SK-N-SH (cell line): ENCODE data around the gene SNX27. TPM values are rescaled to one million over a fixed set of nuclear protein-coding genes. Genes with fewer than 3 reads are reported as not detected.

Experiments
- CTCF ChIA-PET: fragments of 300-600, 350-600 bp; formaldehyde crosslinking; extraction: SDS; loops from one replicate; lab custom pipeline; 2021; lab: Yijun Ruan, JAX
- POLR2A ChIA-PET: fragments of 350-600 bp; sonication (Branson Sonifier 250); formaldehyde crosslinking; extraction: SDS; loops from one replicate; lab custom pipeline; 2020; ENCODE audit warnings: antibody characterized with exemption, inconsistent platforms; lab: Yijun Ruan, JAX
- DNase-seq: peaks from one replicate; pipeline ENCODE4 v3.0.0; 2012
- H2AFZ ChIP-seq: fragments of 200-600 bp; sonication (generic); 2 replicates; pipeline ENCODE4 v1.8.1; 2016; ENCODE audit warnings: antibody characterized with exemption, mild to moderate bottlenecking, low read depth
- H3F3A ChIP-seq: fragments of 200-600 bp; sonication (generic); replicated peaks from 2 replicates; pipeline ENCODE3; 2016; ENCODE audit warnings: antibody characterized with exemption, mild to moderate bottlenecking; ENCODE audit not compliant: insufficient read depth
- H3K27ac ChIP-seq, 2 experiments: fragments of 200-500 bp in 1 of 2; fragments of 200-600 bp in 1 of 2; sonication (Bioruptor generic) in 1 of 2; sonication (generic), shearing (Covaris generic) in 1 of 2; 2 replicates each; pipeline versions ENCODE4 v1.5.1 to v1.6.1; 2014 to 2016; ENCODE audit warnings: low read depth in 2 of 2, inconsistent platforms in 1 of 2, low read length in 1 of 2, mild to moderate bottlenecking in 1 of 2, mixed read lengths in 1 of 2
- H3K27me3 ChIP-seq: fragments of 200-600 bp; sonication (generic), shearing (Covaris generic); 2 replicates; pipeline ENCODE4 v1.6.1; 2016; ENCODE audit warnings: mixed run types; ENCODE audit not compliant: insufficient read depth
- H3K36me3 ChIP-seq, 2 experiments: fragments of 200-500 bp in 1 of 2; fragments of 200-600 bp in 1 of 2; sonication (Bioruptor generic) in 1 of 2; sonication (generic) in 1 of 2; replicated peaks in 1 of 2; 2 replicates each; pipeline versions ENCODE3 to v1.5.1; 2014 to 2016; ENCODE audit warnings: low read length in 1 of 2, mild to moderate bottlenecking in 1 of 2; ENCODE audit not compliant: insufficient read depth in 2 of 2, control insufficient read depth in 1 of 2
- H3K4me1 ChIP-seq, 2 experiments: fragments of 200-500 bp in 1 of 2; fragments of 200-600 bp in 1 of 2; sonication (Bioruptor generic) in 1 of 2; sonication (generic), shearing (Covaris generic) in 1 of 2; 2 replicates each; pipeline versions ENCODE4 v1.5.1 to v1.6.1; 2014 to 2016; ENCODE audit warnings: low read depth in 1 of 2, low read length in 1 of 2, mixed run types in 1 of 2; ENCODE audit not compliant: insufficient read depth in 2 of 2, control insufficient read depth in 1 of 2
- H3K4me2 ChIP-seq: fragments of 200-600 bp; sonication (generic), shearing (Covaris generic); 2 replicates; pipeline ENCODE4 v1.6.1; 2017; ENCODE audit warnings: mixed run types
- H3K4me3 ChIP-seq, 2 experiments: fragments of 200-500 bp in 1 of 2; fragments of 200-600 bp in 1 of 2; sonication (Bioruptor generic) in 1 of 2; sonication (generic), shearing (Covaris generic) in 1 of 2; 2 replicates each; pipeline versions ENCODE4 v1.5.1 to v1.8.1; 2014 to 2016; ENCODE audit warnings: low read depth in 2 of 2, inconsistent platforms in 1 of 2, low read length in 1 of 2, mild to moderate bottlenecking in 1 of 2, mixed read lengths in 1 of 2, moderate library complexity in 1 of 2
- H3K79me2 ChIP-seq: fragments of 200-600 bp; sonication (generic); 2 replicates; pipeline ENCODE4 v1.8.1; 2017; ENCODE audit warnings: mild to moderate bottlenecking; ENCODE audit not compliant: insufficient read depth
- H3K9ac ChIP-seq: fragments of 200-600 bp; sonication (generic); 2 replicates; pipeline ENCODE4 v1.6.1; 2017; ENCODE audit warnings: mixed run types
- H3K9me2 ChIP-seq: fragments of 200-600 bp; sonication (generic); 2 replicates; pipeline ENCODE4 v1.6.1; 2017; ENCODE audit warnings: mixed run types
- H3K9me3 ChIP-seq: fragments of 200-600 bp; sonication (generic); 2 replicates; pipeline ENCODE4 v1.6.1; 2017; ENCODE audit warnings: mixed run types, mild to moderate bottlenecking, moderate library complexity
- H4K20me1 ChIP-seq: fragments of 200-600 bp; sonication (generic); 2 replicates; pipeline ENCODE4 v1.6.1; 2017; ENCODE audit warnings: mild to moderate bottlenecking, mixed run types; ENCODE audit not compliant: insufficient read depth
- EP300 ChIP-seq, 2 experiments: IDR thresholded peaks; 2 replicates each; pipeline versions ENCODE4 v1.4.0 to v1.6.1; 2012; ENCODE audit warnings: borderline replicate concordance in 1 of 2, low read depth in 1 of 2, low read length in 1 of 2
- EZH2phosphoT487 ChIP-seq: fragments of 200-600 bp; sonication (generic); IDR thresholded peaks from 2 replicates; pipeline ENCODE4 v1.6.1; 2017; ENCODE audit warnings: low read depth, mixed run types, mild to moderate bottlenecking, antibody characterized with exemption, moderate library complexity, borderline replicate concordance
- FOSL2 ChIP-seq: IDR thresholded peaks from 2 replicates; pipeline ENCODE4 v1.4.0; 2012; ENCODE audit warnings: low read depth, mild to moderate bottlenecking, moderate library complexity, borderline replicate concordance
- GABPA ChIP-seq: IDR thresholded peaks from 2 replicates; pipeline ENCODE4 v1.4.0; 2012; ENCODE audit warnings: low read depth, mild to moderate bottlenecking
- JUND ChIP-seq: IDR thresholded peaks from 2 replicates; pipeline ENCODE4 v1.4.0; 2012
- MEF2A ChIP-seq: IDR thresholded peaks from 2 replicates; pipeline ENCODE4 v1.4.0; 2012; ENCODE audit warnings: low read depth, borderline replicate concordance
- NFIC ChIP-seq: IDR thresholded peaks from 2 replicates; pipeline ENCODE4 v1.4.0; 2012; ENCODE audit warnings: borderline replicate concordance
- NRF1 ChIP-seq: IDR thresholded peaks from 2 replicates; pipeline ENCODE4 v1.6.1; 2012; ENCODE audit warnings: low read depth, mild to moderate bottlenecking, low read length
- POLR2AphosphoS5 ChIP-seq: IDR thresholded peaks from 2 replicates; pipeline ENCODE4 v1.6.1; 2012; ENCODE audit warnings: low read depth, low read length
- RCOR1 ChIP-seq: fragments of 150-350 bp; IDR thresholded peaks from 2 replicates; pipeline ENCODE4 v1.6.1; 2017; ENCODE audit warnings: antibody characterized with exemption, low read length
- SIN3A ChIP-seq: IDR thresholded peaks from 2 replicates; pipeline ENCODE4 v1.6.1; 2012; ENCODE audit warnings: low read depth, mild to moderate bottlenecking, low read length, moderate library complexity, borderline replicate concordance
- TCF12 ChIP-seq: IDR thresholded peaks from 2 replicates; pipeline ENCODE4 v1.4.0; 2012
- TEAD4 ChIP-seq: IDR thresholded peaks from 2 replicates; pipeline ENCODE4 v1.4.0; 2012; ENCODE audit warnings: mild to moderate bottlenecking, borderline replicate concordance; ENCODE audit not compliant: insufficient read depth
- YY1 ChIP-seq: IDR thresholded peaks from 2 replicates; pipeline ENCODE4 v1.4.0; 2012; ENCODE audit warnings: low read depth, mild to moderate bottlenecking
- WGBS: methylation state at CpG from one replicate; pipeline ENCODE4 v1.1.6; 2017; ENCODE audit warnings: low lambda C conversion rate; 5-methylcytosine and 5-hydroxymethylcytosine counted together
- polyA plus RNA-seq, 3 experiments: library from polyadenylated mRNA; depleted of rRNA; stranded (reverse); fragments of >200 nt; gene quantifications; 2 replicates each; pipeline ENCODE4 v1.2.3, GENCODE V29; 2012
- TF ChIP-seq, protein P1 (sequence below): IDR thresholded peaks from 2 replicates; pipeline ENCODE4 v1.4.0; 2012; ENCODE audit warnings: low read depth
- TF ChIP-seq, protein P2 (sequence below): IDR thresholded peaks from 2 replicates; pipeline ENCODE4; 2012
- TF ChIP-seq, protein P3 (sequence below): IDR thresholded peaks from 2 replicates; pipeline ENCODE4 v1.4.0; 2012; ENCODE audit warnings: low read depth, borderline replicate concordance
- TF ChIP-seq, protein P4 (sequence below): IDR thresholded peaks from 2 replicates; pipeline ENCODE4 v1.6.1; 2012; ENCODE audit warnings: mild to moderate bottlenecking, low read depth, low read length, moderate library complexity
- TF ChIP-seq, protein P5 (sequence below): fragments of 200-600 bp; sonication (generic); IDR thresholded peaks from 2 replicates; pipeline ENCODE4 v1.6.1; 2017; ENCODE audit warnings: antibody characterized with exemption, mild to moderate bottlenecking, moderate library complexity

SNX27 gene
- polyA plus RNA-seq, 1 of the 3 experiments (the other 2 are of a cell fraction): 10.8 TPM

DNA sequence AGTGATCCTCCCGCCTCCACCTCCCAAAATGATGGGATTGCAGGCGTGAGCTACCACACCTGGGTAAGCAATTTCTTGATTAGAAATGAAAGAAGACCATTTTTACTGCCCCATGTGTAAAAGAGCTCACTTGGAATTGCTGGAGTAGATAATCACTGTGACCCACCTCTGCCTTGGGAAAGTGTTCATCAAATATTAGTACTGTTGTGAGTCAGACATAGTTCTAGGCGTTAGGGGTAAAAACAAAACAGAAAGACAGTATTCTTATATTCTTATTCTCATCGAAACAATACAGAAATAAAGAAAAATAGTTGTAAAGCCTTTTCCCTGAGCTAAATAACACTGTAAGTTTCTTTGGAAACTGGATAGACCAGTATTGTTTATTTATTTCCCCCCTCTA, 68.5 kb downstream of the SNX27 start (continued):
- no peak for TF ChIP-seq JUND
- TF ChIP-seq, protein P1, sequence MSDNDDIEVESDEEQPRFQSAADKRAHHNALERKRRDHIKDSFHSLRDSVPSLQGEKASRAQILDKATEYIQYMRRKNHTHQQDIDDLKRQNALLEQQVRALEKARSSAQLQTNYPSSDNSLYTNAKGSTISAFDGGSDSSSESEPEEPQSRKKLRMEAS: no peak
- no peak for TF ChIP-seq EP300 (IDR thresholded peaks at IDR 0.05; ENCODE audit: borderline replicate concordance in 1 of 2, low read depth in 1 of 2, low read length in 1 of 2)
- TF ChIP-seq POLR2AphosphoS5: no peak
- TF ChIP-seq SIN3A: no peak
- TF ChIP-seq FOSL2: no peak

DNA sequence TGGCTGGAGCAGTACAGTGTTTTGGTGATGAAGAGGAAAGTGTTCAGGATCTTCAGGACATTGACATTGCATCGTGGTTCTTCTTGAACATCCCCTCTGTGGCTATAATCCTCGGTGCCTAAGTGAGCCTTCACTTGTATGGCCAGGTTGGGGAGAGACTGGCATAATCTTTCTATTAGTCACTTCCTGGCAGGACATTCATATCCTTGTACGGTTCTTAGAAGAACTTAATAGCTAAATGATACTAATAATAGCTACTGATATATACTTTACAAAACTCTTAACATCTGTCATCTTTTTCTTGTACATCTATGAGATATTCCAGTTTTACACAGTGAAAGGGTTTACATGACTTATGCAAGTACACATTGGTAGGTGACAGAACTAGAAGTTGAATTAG, 69.0 kb downstream of the SNX27 start:
- 1% methylated on average over 3 of the region's 3 CpGs for WGBS
- no peak for DNase-seq
- ChIA-PET POLR2A (no interaction called here), CTCF (interaction anchor here (1.8 kb wide), 1 partner anchor 13 kb away, joined by 6 read pairs; no protein-coding TSS in a partner anchor)
- Histone ChIP-seq H2AFZ (0 out of 2 replicates have a peak overlapping the region, but pooled peaks have one; percentile 8), H3K4me3 (peak overlapping the region in 1 of 2 experiments; percentile 20; a peak in 1 of 4 replicates), H3K9me2 (no peaks in the 10 kb centered on the region), H3K4me2 (peak overlapping the region; percentile 63), H3K27ac (peak overlapping the region; percentile 88 to 91; a peak in 3 of 4 replicates), H3K36me3 (peaks cover 12 to 28% of the 10 kb centered on the region in 2 experiments), H3K4me1 (peaks cover 0 to 20% of the 10 kb centered on the region in 2 experiments; a peak in 3 of 4 replicates), H4K20me1 (no peaks in the 10 kb centered on the region), H3F3A (peaks cover 18% of the 10 kb centered on the region), H3K27me3 (no peaks in the 10 kb centered on the region), H3K9me3 (no peaks in the 10 kb centered on the region), H3K9ac (peak overlapping the region; percentile 48; the same call in 1 of the 2 replicates), H3K79me2 (0 out of 2 replicates have a peak, but pooled peaks cover 4% of the 10 kb centered on the region)
- TF ChIP-seq NFIC: peak; percentile 33; the same call in 1 of the 2 replicates
- TF ChIP-seq GABPA: no peak
- peak in 1 of 2 experiments; percentile 54; a peak in 1 of 4 replicates for TF ChIP-seq EP300 (IDR thresholded peaks at IDR 0.05; ENCODE audit: borderline replicate concordance in 1 of 2, low read depth in 1 of 2, low read length in 1 of 2)
- peak; percentile 85 for TF ChIP-seq JUND
- peak; percentile 65; the same call in 1 of the 2 replicates for TF ChIP-seq TEAD4
- TF ChIP-seq, protein P2, sequence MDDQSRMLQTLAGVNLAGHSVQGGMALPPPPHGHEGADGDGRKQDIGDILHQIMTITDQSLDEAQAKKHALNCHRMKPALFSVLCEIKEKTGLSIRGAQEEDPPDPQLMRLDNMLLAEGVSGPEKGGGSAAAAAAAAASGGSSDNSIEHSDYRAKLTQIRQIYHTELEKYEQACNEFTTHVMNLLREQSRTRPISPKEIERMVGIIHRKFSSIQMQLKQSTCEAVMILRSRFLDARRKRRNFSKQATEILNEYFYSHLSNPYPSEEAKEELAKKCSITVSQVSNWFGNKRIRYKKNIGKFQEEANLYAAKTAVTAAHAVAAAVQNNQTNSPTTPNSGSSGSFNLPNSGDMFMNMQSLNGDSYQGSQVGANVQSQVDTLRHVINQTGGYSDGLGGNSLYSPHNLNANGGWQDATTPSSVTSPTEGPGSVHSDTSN: peak; percentile 41; the same call in 1 of the 2 replicates
- TF ChIP-seq, protein P3, sequence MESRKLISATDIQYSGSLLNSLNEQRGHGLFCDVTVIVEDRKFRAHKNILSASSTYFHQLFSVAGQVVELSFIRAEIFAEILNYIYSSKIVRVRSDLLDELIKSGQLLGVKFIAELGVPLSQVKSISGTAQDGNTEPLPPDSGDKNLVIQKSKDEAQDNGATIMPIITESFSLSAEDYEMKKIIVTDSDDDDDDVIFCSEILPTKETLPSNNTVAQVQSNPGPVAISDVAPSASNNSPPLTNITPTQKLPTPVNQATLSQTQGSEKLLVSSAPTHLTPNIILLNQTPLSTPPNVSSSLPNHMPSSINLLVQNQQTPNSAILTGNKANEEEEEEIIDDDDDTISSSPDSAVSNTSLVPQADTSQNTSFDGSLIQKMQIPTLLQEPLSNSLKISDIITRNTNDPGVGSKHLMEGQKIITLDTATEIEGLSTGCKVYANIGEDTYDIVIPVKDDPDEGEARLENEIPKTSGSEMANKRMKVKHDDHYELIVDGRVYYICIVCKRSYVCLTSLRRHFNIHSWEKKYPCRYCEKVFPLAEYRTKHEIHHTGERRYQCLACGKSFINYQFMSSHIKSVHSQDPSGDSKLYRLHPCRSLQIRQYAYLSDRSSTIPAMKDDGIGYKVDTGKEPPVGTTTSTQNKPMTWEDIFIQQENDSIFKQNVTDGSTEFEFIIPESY: no peak
- TF ChIP-seq FOSL2: peak; percentile 66; the same call in 1 of the 2 replicates
- TF ChIP-seq TCF12: peak; percentile 61; the same call in 1 of the 2 replicates
- TF ChIP-seq, protein P1: peak; percentile 43; the same call in 1 of the 2 replicates
- TF ChIP-seq YY1: no peak
- TF ChIP-seq NRF1: no peak
- TF ChIP-seq MEF2A: peak; percentile 86
- TF ChIP-seq RCOR1: no peak
- TF ChIP-seq, protein P4, sequence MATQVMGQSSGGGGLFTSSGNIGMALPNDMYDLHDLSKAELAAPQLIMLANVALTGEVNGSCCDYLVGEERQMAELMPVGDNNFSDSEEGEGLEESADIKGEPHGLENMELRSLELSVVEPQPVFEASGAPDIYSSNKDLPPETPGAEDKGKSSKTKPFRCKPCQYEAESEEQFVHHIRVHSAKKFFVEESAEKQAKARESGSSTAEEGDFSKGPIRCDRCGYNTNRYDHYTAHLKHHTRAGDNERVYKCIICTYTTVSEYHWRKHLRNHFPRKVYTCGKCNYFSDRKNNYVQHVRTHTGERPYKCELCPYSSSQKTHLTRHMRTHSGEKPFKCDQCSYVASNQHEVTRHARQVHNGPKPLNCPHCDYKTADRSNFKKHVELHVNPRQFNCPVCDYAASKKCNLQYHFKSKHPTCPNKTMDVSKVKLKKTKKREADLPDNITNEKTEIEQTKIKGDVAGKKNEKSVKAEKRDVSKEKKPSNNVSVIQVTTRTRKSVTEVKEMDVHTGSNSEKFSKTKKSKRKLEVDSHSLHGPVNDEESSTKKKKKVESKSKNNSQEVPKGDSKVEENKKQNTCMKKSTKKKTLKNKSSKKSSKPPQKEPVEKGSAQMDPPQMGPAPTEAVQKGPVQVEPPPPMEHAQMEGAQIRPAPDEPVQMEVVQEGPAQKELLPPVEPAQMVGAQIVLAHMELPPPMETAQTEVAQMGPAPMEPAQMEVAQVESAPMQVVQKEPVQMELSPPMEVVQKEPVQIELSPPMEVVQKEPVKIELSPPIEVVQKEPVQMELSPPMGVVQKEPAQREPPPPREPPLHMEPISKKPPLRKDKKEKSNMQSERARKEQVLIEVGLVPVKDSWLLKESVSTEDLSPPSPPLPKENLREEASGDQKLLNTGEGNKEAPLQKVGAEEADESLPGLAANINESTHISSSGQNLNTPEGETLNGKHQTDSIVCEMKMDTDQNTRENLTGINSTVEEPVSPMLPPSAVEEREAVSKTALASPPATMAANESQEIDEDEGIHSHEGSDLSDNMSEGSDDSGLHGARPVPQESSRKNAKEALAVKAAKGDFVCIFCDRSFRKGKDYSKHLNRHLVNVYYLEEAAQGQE: 0 out of 2 replicates have a peak, but pooled peaks have one; percentile 14
- TF ChIP-seq, protein P5, sequence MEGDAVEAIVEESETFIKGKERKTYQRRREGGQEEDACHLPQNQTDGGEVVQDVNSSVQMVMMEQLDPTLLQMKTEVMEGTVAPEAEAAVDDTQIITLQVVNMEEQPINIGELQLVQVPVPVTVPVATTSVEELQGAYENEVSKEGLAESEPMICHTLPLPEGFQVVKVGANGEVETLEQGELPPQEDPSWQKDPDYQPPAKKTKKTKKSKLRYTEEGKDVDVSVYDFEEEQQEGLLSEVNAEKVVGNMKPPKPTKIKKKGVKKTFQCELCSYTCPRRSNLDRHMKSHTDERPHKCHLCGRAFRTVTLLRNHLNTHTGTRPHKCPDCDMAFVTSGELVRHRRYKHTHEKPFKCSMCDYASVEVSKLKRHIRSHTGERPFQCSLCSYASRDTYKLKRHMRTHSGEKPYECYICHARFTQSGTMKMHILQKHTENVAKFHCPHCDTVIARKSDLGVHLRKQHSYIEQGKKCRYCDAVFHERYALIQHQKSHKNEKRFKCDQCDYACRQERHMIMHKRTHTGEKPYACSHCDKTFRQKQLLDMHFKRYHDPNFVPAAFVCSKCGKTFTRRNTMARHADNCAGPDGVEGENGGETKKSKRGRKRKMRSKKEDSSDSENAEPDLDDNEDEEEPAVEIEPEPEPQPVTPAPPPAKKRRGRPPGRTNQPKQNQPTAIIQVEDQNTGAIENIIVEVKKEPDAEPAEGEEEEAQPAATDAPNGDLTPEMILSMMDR: no peak
- TF ChIP-seq SIN3A: peak; percentile 46; the same call in 1 of the 2 replicates
- peak; percentile 54; the same call in 1 of the 2 replicates for TF ChIP-seq POLR2AphosphoS5
- TF ChIP-seq EZH2phosphoT487: no peak
